ENCODE results near the gene SMYD1. TPM values are rescaled to one million over a fixed set of nuclear protein-coding genes. Genes with fewer than 3 reads are reported as not detected.

Gene SMYD1
- total RNA-seq, 1 experiment from 2014 or later = not detected

DNA sequence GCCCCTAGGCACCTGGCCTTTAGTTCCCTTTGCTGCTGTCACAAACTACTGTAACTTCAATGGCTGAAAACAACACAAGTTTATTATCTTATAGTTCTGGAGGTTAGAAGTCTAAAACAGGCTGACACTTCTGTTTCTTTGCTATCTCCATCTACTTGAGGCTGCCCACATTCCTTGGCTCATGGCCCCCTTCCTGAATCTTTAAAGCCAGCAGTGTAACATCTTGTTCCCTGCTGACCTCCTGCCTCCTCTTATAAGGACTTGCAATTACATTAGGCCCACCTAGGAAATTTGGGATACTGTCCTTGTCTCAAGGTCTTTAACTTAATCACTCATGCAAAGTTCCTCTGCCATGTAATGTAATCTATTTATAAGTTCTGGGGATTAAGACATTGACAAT, 6.5 kb downstream of the SMYD1 start (continued):
- TF ChIP-seq ZFX (IDR thresholded peaks at IDR 0.05) (no peak), EGR1 (IDR thresholded peaks at IDR 0.05; ENCODE audit: low read depth) (no peak), SRF (IDR thresholded peaks at IDR 0.05; ENCODE audit: low read depth) (no peak), CEBPB (IDR thresholded peaks at IDR 0.05; ENCODE audit: low read depth) (no peak), JUND (IDR thresholded peaks at IDR 0.05) (no peak), FOSL1 (IDR thresholded peaks at IDR 0.05; ENCODE audit: low read depth) (no peak), ATF3 (IDR thresholded peaks at IDR 0.05) (no peak)

- Histone ChIP-seq H3K4me1 (ENCODE audit: control insufficient read depth in 1 of 2, insufficient read depth in 2 of 2, low read length in 2 of 2) (peaks cover 0 to 5% of the 10 kb centered on the region in 2 experiments; a peak in 2 of 4 replicates), H2AFZ (ENCODE audit: low read depth, low read length, poor library complexity, severe bottlenecking) (no peak overlapping the region), H3K4me2 (ENCODE audit: low read length) (no peak overlapping the region), H3K9ac (ENCODE audit: low read length) (no peak overlapping the region), H3K9me3 (ENCODE audit: control insufficient read depth in 1 of 2, insufficient read depth in 1 of 2, low read depth in 1 of 2, low read length in 2 of 2) (no peaks in the 10 kb centered on the region), H4K20me1 (ENCODE audit: insufficient read depth) (no peaks in the 10 kb centered on the region), H3K27ac (ENCODE audit: low read depth, low read length) (no peak overlapping the region), H3K27me3 (ENCODE audit: insufficient read depth, low read length) (no peaks in the 10 kb centered on the region), H3K36me3 (ENCODE audit: control insufficient read depth in 1 of 2, insufficient read depth in 2 of 2, low read length in 2 of 2) (no peaks in the 10 kb centered on the region), H3K4me3 (replicated peaks in 1 of 2; ENCODE audit: low read depth in 1 of 2, low read length in 2 of 2) (no peak overlapping the region), H3K9me2 (ENCODE audit: insufficient read depth) (no peaks in the 10 kb centered on the region), H3K79me2 (ENCODE audit: insufficient read depth, low read length) (no peaks in the 10 kb centered on the region)
- no peak for ATAC-seq
- no peak for DNase-seq (ENCODE audit: low read depth, low spot score)
- BruUV-seq (replicated peaks) = no TSS peak
- CTCF ChIA-PET = interaction anchor here (0.7 to 1.0 kb wide), 2 partner anchors 15 to 38 kb away, joined by 3 to 5 read pairs; no protein-coding TSS in a partner anchor
- RAD21 ChIA-PET (ENCODE audit: low non-redundant PET in 1 of 2, low total read pairs in 2 of 2, uncharacterized antibody in 2 of 2, unreplicated experiment in 2 of 2) = interaction anchor here in 1 of 2 experiments (0.7 kb wide), 1 partner anchor 12 kb away, joined by 4 read pairs; no protein-coding TSS in a partner anchor
- intact Hi-C loops (cut with micrococcal nuclease) = no loop called here
- POLR2A ChIA-PET = no interaction called here
- TF ChIP-seq POLR2A (IDR thresholded peaks at IDR 0.05; ENCODE audit: borderline replicate concordance, extremely low read depth, insufficient read depth, insufficient read length) (no peak), EGR1 (IDR thresholded peaks at IDR 0.05; ENCODE audit: low read depth) (no peak), SRF (IDR thresholded peaks at IDR 0.05; ENCODE audit: low read depth) (no peak), ZNF274 (IDR thresholded peaks at IDR 0.05; ENCODE audit: low read depth, low read length) (no peak), SP1 (IDR thresholded peaks at IDR 0.05; ENCODE audit: low read depth) (no peak), SIN3A (IDR thresholded peaks at IDR 0.05; ENCODE audit: low read depth) (no peak)
Observed at GRCh38 chr2:88074854-88075292, 7.2 kb downstream of the SMYD1 start.

DNA sequence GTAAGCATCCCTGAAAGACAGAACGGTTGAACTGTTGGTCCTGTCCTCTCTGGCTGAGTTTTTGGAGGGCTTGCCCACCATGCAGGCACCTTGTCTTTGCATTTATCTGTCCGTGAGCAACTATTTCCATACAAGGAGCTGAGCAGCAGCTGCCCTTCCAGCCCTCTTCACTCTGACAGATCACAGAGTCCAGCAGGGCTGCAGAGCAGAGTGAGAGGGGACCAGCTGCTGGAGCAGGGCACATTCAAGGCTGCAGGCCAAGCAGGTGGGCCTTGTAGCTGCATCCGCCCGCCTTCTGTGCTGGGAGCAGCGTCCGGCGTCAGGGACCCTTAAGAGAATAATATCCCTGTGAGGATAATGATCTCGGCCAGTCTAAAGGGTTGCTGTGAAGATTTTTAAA, 9.5 kb downstream of the SMYD1 start:
- no TSS peak for BruUV-seq (replicated peaks)
- H3K4me2 ChIP-seq (ENCODE audit: low read length) = no peak overlapping the region
- no peaks in the 10 kb centered on the region for H3K9me3 ChIP-seq (ENCODE audit: control insufficient read depth in 1 of 2, insufficient read depth in 1 of 2, low read depth in 1 of 2, low read length in 2 of 2)
- no peak for ATAC-seq
- no peak for DNase-seq (ENCODE audit: low read depth, low spot score)
- H3K27ac ChIP-seq (ENCODE audit: low read depth, low read length) = no peak overlapping the region
- no peak overlapping the region for H3K4me3 ChIP-seq (replicated peaks in 1 of 2; ENCODE audit: low read depth in 1 of 2, low read length in 2 of 2)
- peaks cover 0 to 5% of the 10 kb centered on the region in 2 experiments; a peak in 2 of 4 replicates for H3K4me1 ChIP-seq (ENCODE audit: control insufficient read depth in 1 of 2, insufficient read depth in 2 of 2, low read length in 2 of 2)
- H4K20me1 ChIP-seq (ENCODE audit: insufficient read depth) = no peaks in the 10 kb centered on the region
- no peaks in the 10 kb centered on the region for H3K79me2 ChIP-seq (ENCODE audit: insufficient read depth, low read length)
- no peaks in the 10 kb centered on the region for H3K9me2 ChIP-seq (ENCODE audit: insufficient read depth)
- POLR2A ChIA-PET = no interaction called here
- H3K9ac ChIP-seq (ENCODE audit: low read length) = no peak overlapping the region
- RAD21 ChIA-PET (ENCODE audit: low non-redundant PET in 1 of 2, low total read pairs in 2 of 2, uncharacterized antibody in 2 of 2, unreplicated experiment in 2 of 2) = no interaction called here
- no peaks in the 10 kb centered on the region for H3K36me3 ChIP-seq (ENCODE audit: control insufficient read depth in 1 of 2, insufficient read depth in 2 of 2, low read length in 2 of 2)
- H2AFZ ChIP-seq (ENCODE audit: low read depth, low read length, poor library complexity, severe bottlenecking) = no peak overlapping the region
- no peaks in the 10 kb centered on the region for H3K27me3 ChIP-seq (ENCODE audit: insufficient read depth, low read length)
- intact Hi-C loops (cut with micrococcal nuclease) = no loop called here
- CTCF ChIA-PET = no interaction called here
- TF ChIP-seq TCF7L2 (IDR thresholded peaks at IDR 0.05; ENCODE audit: borderline replicate concordance, extremely low read depth, insufficient read depth, insufficient read length) = no peak
- TF ChIP-seq, protein P1, sequence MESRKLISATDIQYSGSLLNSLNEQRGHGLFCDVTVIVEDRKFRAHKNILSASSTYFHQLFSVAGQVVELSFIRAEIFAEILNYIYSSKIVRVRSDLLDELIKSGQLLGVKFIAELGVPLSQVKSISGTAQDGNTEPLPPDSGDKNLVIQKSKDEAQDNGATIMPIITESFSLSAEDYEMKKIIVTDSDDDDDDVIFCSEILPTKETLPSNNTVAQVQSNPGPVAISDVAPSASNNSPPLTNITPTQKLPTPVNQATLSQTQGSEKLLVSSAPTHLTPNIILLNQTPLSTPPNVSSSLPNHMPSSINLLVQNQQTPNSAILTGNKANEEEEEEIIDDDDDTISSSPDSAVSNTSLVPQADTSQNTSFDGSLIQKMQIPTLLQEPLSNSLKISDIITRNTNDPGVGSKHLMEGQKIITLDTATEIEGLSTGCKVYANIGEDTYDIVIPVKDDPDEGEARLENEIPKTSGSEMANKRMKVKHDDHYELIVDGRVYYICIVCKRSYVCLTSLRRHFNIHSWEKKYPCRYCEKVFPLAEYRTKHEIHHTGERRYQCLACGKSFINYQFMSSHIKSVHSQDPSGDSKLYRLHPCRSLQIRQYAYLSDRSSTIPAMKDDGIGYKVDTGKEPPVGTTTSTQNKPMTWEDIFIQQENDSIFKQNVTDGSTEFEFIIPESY (IDR thresholded peaks at IDR 0.05; ENCODE audit: extremely low read depth, insufficient replicate concordance, low read length) = no peak
- TF ChIP-seq, protein P2, sequence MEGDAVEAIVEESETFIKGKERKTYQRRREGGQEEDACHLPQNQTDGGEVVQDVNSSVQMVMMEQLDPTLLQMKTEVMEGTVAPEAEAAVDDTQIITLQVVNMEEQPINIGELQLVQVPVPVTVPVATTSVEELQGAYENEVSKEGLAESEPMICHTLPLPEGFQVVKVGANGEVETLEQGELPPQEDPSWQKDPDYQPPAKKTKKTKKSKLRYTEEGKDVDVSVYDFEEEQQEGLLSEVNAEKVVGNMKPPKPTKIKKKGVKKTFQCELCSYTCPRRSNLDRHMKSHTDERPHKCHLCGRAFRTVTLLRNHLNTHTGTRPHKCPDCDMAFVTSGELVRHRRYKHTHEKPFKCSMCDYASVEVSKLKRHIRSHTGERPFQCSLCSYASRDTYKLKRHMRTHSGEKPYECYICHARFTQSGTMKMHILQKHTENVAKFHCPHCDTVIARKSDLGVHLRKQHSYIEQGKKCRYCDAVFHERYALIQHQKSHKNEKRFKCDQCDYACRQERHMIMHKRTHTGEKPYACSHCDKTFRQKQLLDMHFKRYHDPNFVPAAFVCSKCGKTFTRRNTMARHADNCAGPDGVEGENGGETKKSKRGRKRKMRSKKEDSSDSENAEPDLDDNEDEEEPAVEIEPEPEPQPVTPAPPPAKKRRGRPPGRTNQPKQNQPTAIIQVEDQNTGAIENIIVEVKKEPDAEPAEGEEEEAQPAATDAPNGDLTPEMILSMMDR (IDR thresholded peaks at IDR 0.05 in 2 of 3, conservative IDR thresholded peaks at IDR 0.05 in 1 of 3; ENCODE audit: borderline replicate concordance in 1 of 3, insufficient read depth in 1 of 3, low read depth in 2 of 3, low read length in 2 of 3) = no peak
- TF ChIP-seq, protein P3, sequence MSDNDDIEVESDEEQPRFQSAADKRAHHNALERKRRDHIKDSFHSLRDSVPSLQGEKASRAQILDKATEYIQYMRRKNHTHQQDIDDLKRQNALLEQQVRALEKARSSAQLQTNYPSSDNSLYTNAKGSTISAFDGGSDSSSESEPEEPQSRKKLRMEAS (IDR thresholded peaks at IDR 0.05) = no peak
- TF ChIP-seq CEBPB (IDR thresholded peaks at IDR 0.05; ENCODE audit: low read depth) = no peak
- TF ChIP-seq POLR2A (IDR thresholded peaks at IDR 0.05; ENCODE audit: borderline replicate concordance, extremely low read depth, insufficient read depth, insufficient read length) = no peak
- TF ChIP-seq SP1 (IDR thresholded peaks at IDR 0.05; ENCODE audit: low read depth) = no peak
- TF ChIP-seq ZFX (IDR thresholded peaks at IDR 0.05) = no peak

Measured in HCT116 (cell line).